ENCODE data around the gene AADACL4. TPM values are rescaled to one million over a fixed set of nuclear protein-coding genes. Genes with fewer than 3 reads are reported as not detected.

The AADACL4 gene
- total and polyA plus RNA-seq, 2 experiments from 2014 or later: not detected

GRCh38 chr1:12620931-12621330 is 23.0 kb upstream of the AADACL4 start (continued):
- TF ChIP-seq REST (IDR thresholded peaks at IDR 0.05; ENCODE audit: unreplicated experiment) (no peak), ZNF462 (CRISPR knock-in tag; IDR thresholded peaks at IDR 0.05) (no peak)

- no peaks in the 10 kb centered on the region for H3K9me2 ChIP-seq (ENCODE audit: insufficient read depth)
- H3K79me2 ChIP-seq (replicated peaks; ENCODE audit: insufficient read depth): peaks cover 7% of the 10 kb centered on the region
- no peak overlapping the region for H3K4me3 ChIP-seq
- no peak overlapping the region for H3K4me2 ChIP-seq
- H3K27me3 ChIP-seq (ENCODE audit: insufficient read depth): no peaks in the 10 kb centered on the region
- 0 out of 2 replicates have a peak, but pooled peaks cover 3% of the 10 kb centered on the region for H4K20me1 ChIP-seq (replicated peaks; ENCODE audit: insufficient read depth)
- no peaks in the 10 kb centered on the region for H3K36me3 ChIP-seq (ENCODE audit: insufficient read depth)
- H3K27ac ChIP-seq (ENCODE audit: low read depth): no peak overlapping the region
- TF ChIP-seq CREB1 (CRISPR knock-in tag; IDR thresholded peaks at IDR 0.05; ENCODE audit: low read depth): no peak
- 0 out of 4 replicates have a peak, but pooled peaks of 1 of the 2 experiments have one; percentile 8 for TF ChIP-seq CTCF (conservative IDR thresholded peaks at IDR 0.05; ENCODE audit: low read depth in 2 of 2)
- peaks cover 18% of the 10 kb centered on the region; the same call in 1 of the 2 replicates for H3F3A ChIP-seq (replicated peaks; ENCODE audit: low read depth)
- Mint-ChIP-seq H3K4me3 (no peak overlapping the region), H3K36me3 (ENCODE audit: low read depth) (no peaks in the 10 kb centered on the region), H3K4me1 (peaks cover 34% of the 10 kb centered on the region), H3K9me3 (peaks cover 3% of the 10 kb centered on the region; the same call in 1 of the 3 replicates), H3K27me3 (ENCODE audit: insufficient read depth, low read depth, poor library complexity) (peaks cover 18% of the 10 kb centered on the region), H3K27ac (no peak overlapping the region)
- H2AFZ ChIP-seq: no peak overlapping the region
- DNase-seq (ENCODE audit: low spot score) (no peak), ATAC-seq (no peak)
- peaks cover 18% of the 10 kb centered on the region for H3K4me1 ChIP-seq (ENCODE audit: insufficient read depth)
Measured at GRCh38 chr1:12621346-12622335, 22.2 kb upstream of the AADACL4 start.

All from GM23338 (cell line).